WTC11 (cell line): ENCODE results near the gene ITFG1. TPM values are rescaled to one million over a fixed set of nuclear protein-coding genes. Genes with fewer than 3 reads are reported as not detected.

ENCODE experiments used
- ATAC-seq: fragments of 200-7000 bp; cut with Tn5 transposase; 2 replicates; pipeline ENCODE4 v1.10.0; 2021; ENCODE audit warnings: mild to moderate bottlenecking, moderate library complexity
- CTCF ChIA-PET: fragments of 300-600 bp; sonication (Branson Sonifier 250); formaldehyde crosslinking; loops from one replicate; lab custom pipeline; 2021; ENCODE audit warnings: antibody characterized with exemption; lab: Charles Lee
- POLR2A ChIA-PET: fragments of 350-600 bp; sonication (Branson Sonifier 250); formaldehyde crosslinking; loops from one replicate; lab custom pipeline; 2021; ENCODE audit warnings: antibody characterized with exemption; lab: Charles Lee
- DNase-seq: peaks from one replicate; pipeline ENCODE4 v3.0.0; 2021; ENCODE audit warnings: low spot score
- H3K27ac Mint-ChIP-seq: 2 replicates; pipeline ENCODE4 v1.8.0; 2021; ENCODE audit warnings: mixed read lengths
- H3K27me3 Mint-ChIP-seq: 2 replicates; pipeline ENCODE4 v1.8.0; 2021; ENCODE audit warnings: low read depth, mild to moderate bottlenecking, moderate library complexity, mixed read lengths
- H3K36me3 Mint-ChIP-seq: 2 replicates; pipeline ENCODE4 v1.8.0; 2021; ENCODE audit warnings: mixed read lengths
- H3K4me1 Mint-ChIP-seq: 2 replicates; pipeline ENCODE4 v1.8.0; 2022; ENCODE audit warnings: mixed read lengths
- H3K4me3 Mint-ChIP-seq: 2 replicates; pipeline ENCODE4 v1.8.0; 2021; ENCODE audit warnings: mild to moderate bottlenecking, moderate library complexity, mixed read lengths
- H3K9me3 Mint-ChIP-seq: 2 replicates; pipeline ENCODE4 v1.8.0; 2021; ENCODE audit warnings: mixed read lengths
- FOXK1 ChIP-seq: sonication (generic); formaldehyde crosslinking; IDR thresholded peaks from 2 replicates; pipeline ENCODE4 v1.8.0; 2022; ENCODE audit warnings: mild to moderate bottlenecking, moderate library complexity, missing genetic modification reagents
- GRHL2 ChIP-seq: fragments of 250-450 bp; sonication (Bioruptor Pico); IDR thresholded peaks from 2 replicates; pipeline ENCODE4 v1.8.0; 2022; ENCODE audit warnings: mild to moderate bottlenecking, moderate library complexity; ENCODE audit not compliant: insufficient replicate concordance, severe bottlenecking
- HMGXB4 ChIP-seq: sonication (generic); formaldehyde crosslinking; IDR thresholded peaks from 2 replicates; pipeline ENCODE4 v1.8.1; 2023; ENCODE audit warnings: mild to moderate bottlenecking, moderate library complexity, missing genetic modification reagents
- MXD4 ChIP-seq: fragments of 250-450 bp; sonication (Bioruptor Pico); IDR thresholded peaks from 2 replicates; pipeline ENCODE4 v1.8.0; 2021; ENCODE audit warnings: mild to moderate bottlenecking, moderate library complexity, borderline replicate concordance
- NFE2L1 ChIP-seq: sonication (generic); formaldehyde crosslinking; IDR thresholded peaks from 2 replicates; pipeline ENCODE4 v1.8.1; 2023; ENCODE audit warnings: missing genetic modification reagents
- NR2C2 ChIP-seq: sonication (generic); formaldehyde crosslinking; IDR thresholded peaks from 2 replicates; pipeline ENCODE4 v1.8.0; 2022; ENCODE audit warnings: mild to moderate bottlenecking, missing genetic modification reagents
- NR3C1 ChIP-seq: sonication (generic); formaldehyde crosslinking; conservative IDR thresholded peaks from 2 replicates; pipeline ENCODE4 v1.8.1; 2023; ENCODE audit warnings: low read depth, mild to moderate bottlenecking, missing genetic modification reagents
- RELA ChIP-seq: sonication (generic); formaldehyde crosslinking; IDR thresholded peaks from 2 replicates; pipeline ENCODE4 v1.8.1; 2022; ENCODE audit warnings: missing genetic modification reagents, mild to moderate bottlenecking, borderline replicate concordance
- TCF7 ChIP-seq: sonication (generic); formaldehyde crosslinking; IDR thresholded peaks from 2 replicates; pipeline ENCODE4 v1.8.0; 2022; ENCODE audit warnings: mild to moderate bottlenecking, low read depth, missing genetic modification reagents, moderate library complexity
- ZNF138 ChIP-seq: sonication (generic); formaldehyde crosslinking; conservative IDR thresholded peaks from 2 replicates; pipeline ENCODE4 v1.8.1; 2022; ENCODE audit warnings: mild to moderate bottlenecking, moderate library complexity, missing genetic modification reagents
- total RNA-seq: library from RNA; stranded (reverse); gene quantifications from 3 replicates; pipeline ENCODE4 v1.2.3, GENCODE V29; 2021
- TF ChIP-seq, protein P1 (sequence below): fragments of 200-600 bp; IDR thresholded peaks from 2 replicates; pipeline ENCODE4 v1.8.0; 2022; ENCODE audit warnings: antibody characterized with exemption
- TF ChIP-seq, protein P2 (sequence below): sonication (generic); formaldehyde crosslinking; IDR thresholded peaks from 2 replicates; pipeline ENCODE4 v1.8.1; 2023; ENCODE audit warnings: mild to moderate bottlenecking, missing genetic modification reagents
- TF ChIP-seq, protein P3 (sequence below): sonication (generic); formaldehyde crosslinking; IDR thresholded peaks from 2 replicates; pipeline ENCODE4 v1.8.0; 2023; ENCODE audit warnings: missing genetic modification reagents, mild to moderate bottlenecking, borderline replicate concordance
- TF ChIP-seq, protein P4 (sequence below): sonication (generic); formaldehyde crosslinking; IDR thresholded peaks from 2 replicates; pipeline ENCODE4 v1.8.1; 2023; ENCODE audit warnings: mild to moderate bottlenecking, missing genetic modification reagents, moderate library complexity

Gene ITFG1
- total RNA-seq, 1 experiment from 2014 or later: 21.1 TPM

- TF ChIP-seq, protein P1, sequence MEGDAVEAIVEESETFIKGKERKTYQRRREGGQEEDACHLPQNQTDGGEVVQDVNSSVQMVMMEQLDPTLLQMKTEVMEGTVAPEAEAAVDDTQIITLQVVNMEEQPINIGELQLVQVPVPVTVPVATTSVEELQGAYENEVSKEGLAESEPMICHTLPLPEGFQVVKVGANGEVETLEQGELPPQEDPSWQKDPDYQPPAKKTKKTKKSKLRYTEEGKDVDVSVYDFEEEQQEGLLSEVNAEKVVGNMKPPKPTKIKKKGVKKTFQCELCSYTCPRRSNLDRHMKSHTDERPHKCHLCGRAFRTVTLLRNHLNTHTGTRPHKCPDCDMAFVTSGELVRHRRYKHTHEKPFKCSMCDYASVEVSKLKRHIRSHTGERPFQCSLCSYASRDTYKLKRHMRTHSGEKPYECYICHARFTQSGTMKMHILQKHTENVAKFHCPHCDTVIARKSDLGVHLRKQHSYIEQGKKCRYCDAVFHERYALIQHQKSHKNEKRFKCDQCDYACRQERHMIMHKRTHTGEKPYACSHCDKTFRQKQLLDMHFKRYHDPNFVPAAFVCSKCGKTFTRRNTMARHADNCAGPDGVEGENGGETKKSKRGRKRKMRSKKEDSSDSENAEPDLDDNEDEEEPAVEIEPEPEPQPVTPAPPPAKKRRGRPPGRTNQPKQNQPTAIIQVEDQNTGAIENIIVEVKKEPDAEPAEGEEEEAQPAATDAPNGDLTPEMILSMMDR: no peak
- TF ChIP-seq, protein P2, sequence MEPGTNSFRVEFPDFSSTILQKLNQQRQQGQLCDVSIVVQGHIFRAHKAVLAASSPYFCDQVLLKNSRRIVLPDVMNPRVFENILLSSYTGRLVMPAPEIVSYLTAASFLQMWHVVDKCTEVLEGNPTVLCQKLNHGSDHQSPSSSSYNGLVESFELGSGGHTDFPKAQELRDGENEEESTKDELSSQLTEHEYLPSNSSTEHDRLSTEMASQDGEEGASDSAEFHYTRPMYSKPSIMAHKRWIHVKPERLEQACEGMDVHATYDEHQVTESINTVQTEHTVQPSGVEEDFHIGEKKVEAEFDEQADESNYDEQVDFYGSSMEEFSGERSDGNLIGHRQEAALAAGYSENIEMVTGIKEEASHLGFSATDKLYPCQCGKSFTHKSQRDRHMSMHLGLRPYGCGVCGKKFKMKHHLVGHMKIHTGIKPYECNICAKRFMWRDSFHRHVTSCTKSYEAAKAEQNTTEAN (CRISPR knock-in tag): no peak
- TF ChIP-seq ZNF138 (CRISPR knock-in tag) (no peak), NFE2L1 (no peak)
These were observed 206.1 kb downstream of the ITFG1 start (continued) for GRCh38 chr16:47254756-47255155.

GRCh38 chr16:47250983-47251382, 209.9 kb downstream of the ITFG1 start:
- Mint-ChIP-seq H3K27ac (no peak overlapping the region), H3K4me1 (no peaks in the 10 kb centered on the region), H3K9me3 (no peaks in the 10 kb centered on the region), H3K27me3 (no peaks in the 10 kb centered on the region), H3K36me3 (no peaks in the 10 kb centered on the region), H3K4me3 (no peak overlapping the region)
- no peak for ATAC-seq
- no peak for DNase-seq
- no peak for TF ChIP-seq NR3C1 (CRISPR knock-in tag)
- no peak for TF ChIP-seq RELA
- TF ChIP-seq NR2C2 (CRISPR knock-in tag): no peak
- TF ChIP-seq, protein P3, sequence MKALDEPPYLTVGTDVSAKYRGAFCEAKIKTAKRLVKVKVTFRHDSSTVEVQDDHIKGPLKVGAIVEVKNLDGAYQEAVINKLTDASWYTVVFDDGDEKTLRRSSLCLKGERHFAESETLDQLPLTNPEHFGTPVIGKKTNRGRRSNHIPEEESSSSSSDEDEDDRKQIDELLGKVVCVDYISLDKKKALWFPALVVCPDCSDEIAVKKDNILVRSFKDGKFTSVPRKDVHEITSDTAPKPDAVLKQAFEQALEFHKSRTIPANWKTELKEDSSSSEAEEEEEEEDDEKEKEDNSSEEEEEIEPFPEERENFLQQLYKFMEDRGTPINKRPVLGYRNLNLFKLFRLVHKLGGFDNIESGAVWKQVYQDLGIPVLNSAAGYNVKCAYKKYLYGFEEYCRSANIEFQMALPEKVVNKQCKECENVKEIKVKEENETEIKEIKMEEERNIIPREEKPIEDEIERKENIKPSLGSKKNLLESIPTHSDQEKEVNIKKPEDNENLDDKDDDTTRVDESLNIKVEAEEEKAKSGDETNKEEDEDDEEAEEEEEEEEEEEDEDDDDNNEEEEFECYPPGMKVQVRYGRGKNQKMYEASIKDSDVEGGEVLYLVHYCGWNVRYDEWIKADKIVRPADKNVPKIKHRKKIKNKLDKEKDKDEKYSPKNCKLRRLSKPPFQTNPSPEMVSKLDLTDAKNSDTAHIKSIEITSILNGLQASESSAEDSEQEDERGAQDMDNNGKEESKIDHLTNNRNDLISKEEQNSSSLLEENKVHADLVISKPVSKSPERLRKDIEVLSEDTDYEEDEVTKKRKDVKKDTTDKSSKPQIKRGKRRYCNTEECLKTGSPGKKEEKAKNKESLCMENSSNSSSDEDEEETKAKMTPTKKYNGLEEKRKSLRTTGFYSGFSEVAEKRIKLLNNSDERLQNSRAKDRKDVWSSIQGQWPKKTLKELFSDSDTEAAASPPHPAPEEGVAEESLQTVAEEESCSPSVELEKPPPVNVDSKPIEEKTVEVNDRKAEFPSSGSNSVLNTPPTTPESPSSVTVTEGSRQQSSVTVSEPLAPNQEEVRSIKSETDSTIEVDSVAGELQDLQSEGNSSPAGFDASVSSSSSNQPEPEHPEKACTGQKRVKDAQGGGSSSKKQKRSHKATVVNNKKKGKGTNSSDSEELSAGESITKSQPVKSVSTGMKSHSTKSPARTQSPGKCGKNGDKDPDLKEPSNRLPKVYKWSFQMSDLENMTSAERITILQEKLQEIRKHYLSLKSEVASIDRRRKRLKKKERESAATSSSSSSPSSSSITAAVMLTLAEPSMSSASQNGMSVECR (CRISPR knock-in tag): no peak
- no peak for TF ChIP-seq TCF7 (CRISPR knock-in tag)
- no peak for TF ChIP-seq FOXK1 (CRISPR knock-in tag)
- no peak for TF ChIP-seq NFE2L1
- no peak for TF ChIP-seq GRHL2 (CRISPR knock-in tag)
- no peak for TF ChIP-seq MXD4 (CRISPR knock-in tag)
- no peak for TF ChIP-seq HMGXB4 (CRISPR knock-in tag)
- TF ChIP-seq, protein P4, sequence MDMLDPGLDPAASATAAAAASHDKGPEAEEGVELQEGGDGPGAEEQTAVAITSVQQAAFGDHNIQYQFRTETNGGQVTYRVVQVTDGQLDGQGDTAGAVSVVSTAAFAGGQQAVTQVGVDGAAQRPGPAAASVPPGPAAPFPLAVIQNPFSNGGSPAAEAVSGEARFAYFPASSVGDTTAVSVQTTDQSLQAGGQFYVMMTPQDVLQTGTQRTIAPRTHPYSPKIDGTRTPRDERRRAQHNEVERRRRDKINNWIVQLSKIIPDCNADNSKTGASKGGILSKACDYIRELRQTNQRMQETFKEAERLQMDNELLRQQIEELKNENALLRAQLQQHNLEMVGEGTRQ (CRISPR knock-in tag): no peak
- POLR2A ChIA-PET: no interaction called here
- CTCF ChIA-PET: interaction anchor here (0.8 to 1.4 kb wide), 2 partner anchors 8 to 110 kb away, joined by 4 read pairs; no protein-coding TSS in a partner anchor
